ENCODE results near the gene TGFA.

Gene TGFA

DNA sequence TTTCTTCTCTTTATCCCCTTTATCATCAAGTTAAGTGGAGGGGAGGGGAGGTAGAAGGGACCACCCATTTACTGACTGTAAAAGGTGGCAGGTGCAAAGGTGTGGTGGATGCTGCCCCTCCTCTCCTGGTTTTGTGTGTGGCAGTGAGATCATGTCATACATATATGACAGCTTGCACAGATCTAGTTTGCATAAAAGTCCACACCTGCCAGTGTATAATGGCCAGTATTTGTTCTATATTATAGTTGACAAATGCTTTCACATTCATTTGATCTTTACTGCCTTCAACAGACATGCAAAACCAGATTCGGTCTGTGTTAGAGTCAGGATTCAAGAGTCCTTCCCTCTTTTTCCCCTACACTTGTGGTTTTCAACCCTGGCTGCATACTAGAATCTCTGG is 55.1 kb downstream of the TGFA start:
- ChIA-PET POLR2A (no interaction called here), CTCF (no interaction called here)

DNA sequence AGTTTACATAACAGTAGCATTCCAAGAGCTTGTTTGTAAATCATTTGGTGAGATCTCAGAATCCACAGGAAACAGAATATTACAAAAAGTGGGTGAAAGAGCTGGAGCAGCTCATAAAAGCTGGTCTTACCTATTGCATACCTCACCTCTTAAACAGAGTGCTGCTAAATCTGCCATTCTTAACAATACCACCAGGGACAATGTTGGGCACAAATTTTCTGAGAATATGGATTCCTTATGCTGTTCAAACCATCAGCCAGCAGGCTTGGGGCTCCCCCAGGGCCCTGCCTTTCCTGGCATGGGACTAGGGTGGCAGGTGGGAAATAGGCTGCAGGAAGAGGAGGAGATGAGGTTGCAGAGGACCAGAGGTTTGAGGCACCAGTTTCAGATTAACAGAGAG is 55.6 kb downstream of the TGFA start:
- ChIA-PET CTCF (interaction anchor here (0.5 kb wide), 1 partner anchor 104 kb away, joined by 3 read pairs; no protein-coding TSS in a partner anchor), POLR2A (no interaction called here)
- DNase-seq (ENCODE audit: extremely low spot score), result peak; percentile 28
- TF ChIP-seq BHLHE40 (IDR thresholded peaks at IDR 0.05; ENCODE audit: borderline replicate concordance) (no peak), FOXA1 (IDR thresholded peaks at IDR 0.05) (no peak), L3MBTL2 (conservative IDR thresholded peaks at IDR 0.05) (no peak), FOXK2 (IDR thresholded peaks at IDR 0.05) (no peak), ARNT (IDR thresholded peaks at IDR 0.05) (no peak), FOXM1 (IDR thresholded peaks at IDR 0.05; ENCODE audit: borderline replicate concordance) (no peak), ELF4 (IDR thresholded peaks at IDR 0.05) (no peak), ZNF384 (IDR thresholded peaks at IDR 0.05) (no peak), LEF1 (IDR thresholded peaks at IDR 0.05; ENCODE audit: borderline replicate concordance) (no peak), NFRKB (IDR thresholded peaks at IDR 0.05) (no peak)

More for the DNA sequence above, 55.1 kb downstream of the TGFA start:
- TF ChIP-seq ZNF384 (IDR thresholded peaks at IDR 0.05), result no peak
- TF ChIP-seq, protein P1, sequence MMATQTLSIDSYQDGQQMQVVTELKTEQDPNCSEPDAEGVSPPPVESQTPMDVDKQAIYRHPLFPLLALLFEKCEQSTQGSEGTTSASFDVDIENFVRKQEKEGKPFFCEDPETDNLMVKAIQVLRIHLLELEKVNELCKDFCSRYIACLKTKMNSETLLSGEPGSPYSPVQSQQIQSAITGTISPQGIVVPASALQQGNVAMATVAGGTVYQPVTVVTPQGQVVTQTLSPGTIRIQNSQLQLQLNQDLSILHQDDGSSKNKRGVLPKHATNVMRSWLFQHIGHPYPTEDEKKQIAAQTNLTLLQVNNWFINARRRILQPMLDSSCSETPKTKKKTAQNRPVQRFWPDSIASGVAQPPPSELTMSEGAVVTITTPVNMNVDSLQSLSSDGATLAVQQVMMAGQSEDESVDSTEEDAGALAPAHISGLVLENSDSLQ (IDR thresholded peaks at IDR 0.05), result no peak
- no peak for TF ChIP-seq SUZ12 (IDR thresholded peaks at IDR 0.05)
- TF ChIP-seq FOXA1 (IDR thresholded peaks at IDR 0.05), result no peak
- TF ChIP-seq TARDBP (IDR thresholded peaks at IDR 0.05), result no peak
- TF ChIP-seq FOXM1 (IDR thresholded peaks at IDR 0.05; ENCODE audit: borderline replicate concordance), result no peak
- no peak for TF ChIP-seq BHLHE40 (IDR thresholded peaks at IDR 0.05; ENCODE audit: borderline replicate concordance)
- TF ChIP-seq SP1 (IDR thresholded peaks at IDR 0.05), result no peak
- TF ChIP-seq ELF4 (IDR thresholded peaks at IDR 0.05), result no peak
- TF ChIP-seq L3MBTL2 (conservative IDR thresholded peaks at IDR 0.05), result no peak
- no peak for TF ChIP-seq ARNT (IDR thresholded peaks at IDR 0.05)
- TF ChIP-seq CTBP1 (IDR thresholded peaks at IDR 0.05; ENCODE audit: borderline replicate concordance), result no peak
- TF ChIP-seq LEF1 (IDR thresholded peaks at IDR 0.05; ENCODE audit: borderline replicate concordance), result no peak
- TF ChIP-seq NFRKB (IDR thresholded peaks at IDR 0.05), result no peak
- no peak for TF ChIP-seq HDGF (IDR thresholded peaks at IDR 0.05; ENCODE audit: borderline replicate concordance)
- TF ChIP-seq FOXK2 (IDR thresholded peaks at IDR 0.05), result no peak
- DNase-seq (ENCODE audit: extremely low spot score), result no peak

DNA sequence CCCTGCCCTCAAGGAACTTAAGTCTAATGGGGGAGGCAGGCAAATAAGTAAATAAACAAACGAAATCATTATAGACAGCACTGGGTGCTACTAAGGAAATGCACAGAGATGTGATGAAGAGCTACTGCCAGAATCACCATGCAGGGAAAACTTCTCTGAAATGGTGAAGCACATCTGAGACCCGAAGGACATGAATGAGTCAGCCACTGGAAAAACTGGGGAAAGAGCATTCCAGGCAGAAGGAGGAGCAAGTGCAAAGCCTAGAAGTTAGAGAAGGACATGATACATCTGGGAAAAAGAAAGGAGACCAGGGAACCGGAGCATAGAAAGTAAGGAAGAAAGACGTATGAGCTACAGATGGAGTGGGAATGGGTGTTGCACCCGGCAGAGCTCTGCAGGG is 56.8 kb downstream of the TGFA start:
- TF ChIP-seq HDGF (IDR thresholded peaks at IDR 0.05; ENCODE audit: borderline replicate concordance) (no peak), BHLHE40 (IDR thresholded peaks at IDR 0.05; ENCODE audit: borderline replicate concordance) (no peak), NFRKB (IDR thresholded peaks at IDR 0.05) (no peak), FOXM1 (IDR thresholded peaks at IDR 0.05; ENCODE audit: borderline replicate concordance) (no peak), SUZ12 (IDR thresholded peaks at IDR 0.05) (no peak), L3MBTL2 (conservative IDR thresholded peaks at IDR 0.05) (no peak), LEF1 (IDR thresholded peaks at IDR 0.05; ENCODE audit: borderline replicate concordance) (no peak), CTBP1 (IDR thresholded peaks at IDR 0.05; ENCODE audit: borderline replicate concordance) (no peak)
- TF ChIP-seq, protein P1 (IDR thresholded peaks at IDR 0.05), result no peak
- DNase-seq (ENCODE audit: extremely low spot score), result no peak
- ChIA-PET POLR2A (no interaction called here), CTCF (no interaction called here)

DNA sequence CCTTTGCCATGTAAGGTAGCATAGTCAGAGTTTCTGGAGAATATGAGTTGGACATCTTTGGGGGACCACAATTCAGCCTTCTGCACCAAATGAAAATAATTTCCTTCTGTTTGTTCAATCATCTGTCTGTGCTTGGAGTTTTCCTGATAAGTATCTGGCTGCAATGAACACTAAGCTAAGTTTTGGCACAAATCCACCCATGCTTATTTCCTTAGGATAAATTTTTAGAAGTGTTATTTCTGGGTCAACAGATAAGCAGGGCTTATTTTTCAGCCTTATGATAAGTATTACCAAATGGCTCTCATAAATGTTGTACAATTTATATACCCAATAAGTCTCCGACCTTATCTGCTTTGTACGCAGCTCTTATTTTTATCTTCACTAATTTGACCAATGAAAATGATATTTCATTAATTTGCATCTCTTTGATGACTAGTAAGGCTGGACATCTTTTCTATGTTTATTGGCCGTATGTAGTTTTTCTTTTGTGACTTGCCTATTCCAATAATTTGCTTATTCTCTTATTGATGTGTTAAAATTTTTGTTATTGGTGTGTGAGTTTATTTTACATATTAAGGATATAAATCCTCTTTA is 59.2 kb downstream of the TGFA start:
- TF ChIP-seq L3MBTL2 (conservative IDR thresholded peaks at IDR 0.05) (no peak), HDGF (IDR thresholded peaks at IDR 0.05; ENCODE audit: borderline replicate concordance) (no peak), ELF4 (IDR thresholded peaks at IDR 0.05) (no peak), ZNF384 (IDR thresholded peaks at IDR 0.05) (no peak), SUZ12 (IDR thresholded peaks at IDR 0.05) (no peak), NFRKB (IDR thresholded peaks at IDR 0.05) (no peak), BHLHE40 (IDR thresholded peaks at IDR 0.05; ENCODE audit: borderline replicate concordance) (no peak)
- CTCF ChIA-PET, result interaction anchor here (1.4 kb wide), 1 partner anchor 12 kb away, joined by 4 read pairs; no protein-coding TSS in a partner anchor
- no peak for DNase-seq (ENCODE audit: extremely low spot score)
- POLR2A ChIA-PET, result no interaction called here

DNA sequence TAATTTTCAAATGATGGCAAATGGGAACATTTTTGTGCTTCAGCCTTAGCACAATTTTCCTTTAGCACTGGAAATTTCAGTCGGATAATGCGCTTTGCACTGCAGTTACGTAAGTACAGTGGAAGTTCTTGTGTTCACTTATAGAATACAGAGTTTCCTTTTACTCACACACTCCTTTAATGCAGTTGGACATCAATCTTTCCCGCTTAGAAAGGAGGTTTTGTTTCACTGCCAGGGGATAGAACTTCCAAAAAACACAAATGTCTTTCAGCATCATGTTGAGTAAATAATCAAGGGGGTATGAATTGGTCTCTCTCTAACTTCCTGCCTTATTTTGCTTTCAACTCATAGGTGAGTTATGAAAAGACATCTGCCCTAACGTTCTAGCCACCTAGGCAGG is 63.2 kb downstream of the TGFA start:
- CTCF ChIA-PET, result no interaction called here
- POLR2A ChIA-PET, result no interaction called here
- no peak for DNase-seq (ENCODE audit: extremely low spot score)
- TF ChIP-seq LEF1 (IDR thresholded peaks at IDR 0.05; ENCODE audit: borderline replicate concordance) (no peak), HDGF (IDR thresholded peaks at IDR 0.05; ENCODE audit: borderline replicate concordance) (no peak), L3MBTL2 (conservative IDR thresholded peaks at IDR 0.05) (no peak), SP1 (IDR thresholded peaks at IDR 0.05) (no peak), ZNF384 (IDR thresholded peaks at IDR 0.05) (no peak), FOXK2 (IDR thresholded peaks at IDR 0.05) (no peak), ARNT (IDR thresholded peaks at IDR 0.05) (no peak)
- TF ChIP-seq, protein P1 (IDR thresholded peaks at IDR 0.05), result no peak

DNA sequence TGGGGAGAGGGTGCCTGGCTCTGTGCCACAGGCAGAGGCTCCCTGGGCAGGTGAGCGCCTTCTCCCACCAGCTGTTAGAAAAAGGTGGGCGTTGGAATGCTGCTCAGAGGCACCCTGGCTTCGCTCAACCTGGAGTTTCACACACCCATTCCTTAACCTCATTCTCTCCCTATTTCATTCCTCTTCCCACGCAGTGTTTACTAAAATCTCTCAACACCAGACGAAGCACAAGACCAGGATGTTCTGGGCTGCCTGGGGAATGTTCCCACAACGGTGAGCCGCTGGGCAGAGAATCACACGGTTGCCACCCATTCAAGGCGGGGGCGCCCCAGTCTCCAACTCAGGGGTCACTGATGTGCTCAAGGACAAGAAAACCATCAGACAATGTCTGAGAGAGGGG is 64.5 kb downstream of the TGFA start:
- no peak for DNase-seq (ENCODE audit: extremely low spot score)
- ChIA-PET CTCF (no interaction called here), POLR2A (no interaction called here)
- TF ChIP-seq FOXK2 (IDR thresholded peaks at IDR 0.05) (no peak), L3MBTL2 (conservative IDR thresholded peaks at IDR 0.05) (no peak), HDGF (IDR thresholded peaks at IDR 0.05; ENCODE audit: borderline replicate concordance) (no peak), CTBP1 (IDR thresholded peaks at IDR 0.05; ENCODE audit: borderline replicate concordance) (no peak), BHLHE40 (IDR thresholded peaks at IDR 0.05; ENCODE audit: borderline replicate concordance) (no peak), SP1 (IDR thresholded peaks at IDR 0.05) (no peak), TARDBP (IDR thresholded peaks at IDR 0.05) (no peak), FOXA1 (IDR thresholded peaks at IDR 0.05) (no peak), SUZ12 (IDR thresholded peaks at IDR 0.05) (no peak), ELF4 (IDR thresholded peaks at IDR 0.05) (no peak), FOXM1 (IDR thresholded peaks at IDR 0.05; ENCODE audit: borderline replicate concordance) (no peak), LEF1 (IDR thresholded peaks at IDR 0.05; ENCODE audit: borderline replicate concordance) (no peak), ARNT (IDR thresholded peaks at IDR 0.05) (no peak), ZNF384 (IDR thresholded peaks at IDR 0.05) (no peak)
- TF ChIP-seq, protein P1 (IDR thresholded peaks at IDR 0.05), result no peak

All from HEK293T (cell line).